Spinal cord (tissue), 10 donors: ENCODE data around the gene GPR132. TPM values are rescaled to one million over a fixed set of nuclear protein-coding genes. Genes with fewer than 3 reads are reported as not detected.

Source experiments
- DNase-seq, 6 donors: peaks; one replicate each; pipeline versions ENCODE4 v3.0.0 to v3.0.0-alpha.2; 2013 to 2015; ENCODE audit warnings: low spot score in 6 of 6, low read depth in 4 of 6
- H3K27ac ChIP-seq: one replicate; pipeline ENCODE4 v1.5.1; 2013; ENCODE audit warnings: low read depth, low read length, control low read depth
- H3K27me3 ChIP-seq: one replicate; pipeline ENCODE4 v1.6.1; 2013; ENCODE audit warnings: low read length; ENCODE audit not compliant: control insufficient read depth, insufficient read depth
- H3K36me3 ChIP-seq: one replicate; pipeline ENCODE4 v1.6.1; 2013; ENCODE audit warnings: low read length; ENCODE audit not compliant: control insufficient read depth, insufficient read depth
- H3K4me1 ChIP-seq: one replicate; pipeline ENCODE4 v1.6.1; 2013; ENCODE audit warnings: low read length; ENCODE audit not compliant: control insufficient read depth, insufficient read depth
- H3K4me3 ChIP-seq: one replicate; pipeline ENCODE4 v1.5.1; 2013; ENCODE audit warnings: low read depth, low read length, control low read depth
- H3K9me3 ChIP-seq: one replicate; pipeline ENCODE4 v1.6.1; 2013; ENCODE audit warnings: low read length; ENCODE audit not compliant: control insufficient read depth, insufficient read depth
- WGBS: methylation state at CpG from one replicate; pipeline ENCODE4 v1.1.5; 2013; ENCODE audit warnings: missing lambda C conversion rate; ENCODE audit not compliant: insufficient coverage; 5-methylcytosine and 5-hydroxymethylcytosine counted together
- polyA plus RNA-seq, 2 donors: library from polyadenylated mRNA; unstranded; fragments of 120-200 nt; gene quantifications; one replicate each; pipeline ENCODE4 v1.2.1, GENCODE V29; 2013; ENCODE audit not compliant: insufficient read length in 2 of 2
- small RNA-seq: library from RNA; depleted of rRNA; stranded (forward); fragments of <200 nt; gene quantifications from one replicate; pipeline ENCODE3, GENCODE V24; 2014; ENCODE audit warnings: low replicate concordance
- total RNA-seq, 2 donors: library from RNA; depleted of rRNA in 1 of 2; stranded (reverse); fragments of 120-200 nt in 1 of 2; fragments of >200 nt in 1 of 2; gene quantifications; one replicate each; pipeline versions ENCODE4 v1.2.3 to v1.2.4, GENCODE V29; 2013 to 2014
- donor health status: healthy.

Gene GPR132
- total and polyA plus RNA-seq, 4 donors = 0.69 to 1.4 (median 1.1) TPM

- no peaks in the 10 kb centered on the region for H3K4me1 ChIP-seq
- 89% methylated on average over 16 of the region's 21 CpGs for WGBS
- no peak for DNase-seq
- no peaks in the 10 kb centered on the region for H3K27me3 ChIP-seq
- no peaks in the 10 kb centered on the region for H3K9me3 ChIP-seq
- peaks cover 44% of the 10 kb centered on the region for H3K36me3 ChIP-seq
- no peak overlapping the region for H3K4me3 ChIP-seq
- H3K27ac ChIP-seq = no peak overlapping the region
Observed at GRCh38 chr14:105005929-105006830, 59.0 kb downstream of the GPR132 start.

GRCh38 chr14:105005329-105005928 lies 59.8 kb downstream of the GPR132 start:
- 91% methylated on average over 17 of the region's 20 CpGs for WGBS
- Histone ChIP-seq H3K27me3 (no peaks in the 10 kb centered on the region), H3K9me3 (no peaks in the 10 kb centered on the region), H3K4me3 (no peak overlapping the region), H3K36me3 (peaks cover 38% of the 10 kb centered on the region), H3K4me1 (no peaks in the 10 kb centered on the region), H3K27ac (no peak overlapping the region)
- no peak for DNase-seq

Small RNA genes within 50 kb of the gene (small RNA-seq; reads per million reads assigned to genes)
- gene AL512356.2 = not detected

Other genes starting within 250 kb of the GPR132 start
- 10 to 100 TPM; 11.0 to 15.6 TPM for gene CEP170B, start 200.2 kb downstream of the GPR132 start, total RNA-seq
- 10 to 100 TPM; 40.5 to 41.4 TPM for gene CEP170B, start 200.2 kb downstream of the GPR132 start, polyA plus RNA-seq
- gene PLD4, start 140.6 kb downstream of the GPR132 start, total RNA-seq = 10 to 100 TPM; 12.9 to 30.7 TPM
- 10 to 100 TPM; 24.8 to 32.6 TPM for gene PLD4, start 140.6 kb downstream of the GPR132 start, polyA plus RNA-seq
- gene AHNAK2, start 87.1 kb downstream of the GPR132 start, total RNA-seq = 100 to 1,000 TPM in 1 of 2 donors, 10 to 100 TPM in 1; 39.3 to 102 TPM
- gene AHNAK2, start 87.1 kb downstream of the GPR132 start, polyA plus RNA-seq = 10 to 100 TPM; 36.1 to 36.6 TPM
- 10 to 100 TPM; 10.9 to 18.1 TPM for gene CLBA1, start 79.6 kb downstream of the GPR132 start, total RNA-seq
- gene CLBA1, start 79.6 kb downstream of the GPR132 start, polyA plus RNA-seq = 10 to 100 TPM; 16.8 to 23.8 TPM
- gene CDCA4, start 44.3 kb downstream of the GPR132 start, total RNA-seq = 10 to 100 TPM in 1 of 2 donors, 1 to 10 TPM in 1; 9.6 to 16.6 TPM
- 1 to 10 TPM; 7.1 to 9.1 TPM for gene CDCA4, start 44.3 kb downstream of the GPR132 start, polyA plus RNA-seq
- gene JAG2, start 103.3 kb upstream of the GPR132 start, total RNA-seq = 10 to 100 TPM; 17.3 to 18.0 TPM
- 10 to 100 TPM; 29.2 to 39.7 TPM for gene JAG2, start 103.3 kb upstream of the GPR132 start, polyA plus RNA-seq
- gene NUDT14, start 115.9 kb upstream of the GPR132 start, total RNA-seq = 10 to 100 TPM; 10.3 to 55.0 TPM
- gene NUDT14, start 115.9 kb upstream of the GPR132 start, polyA plus RNA-seq = 10 to 100 TPM; 34.5 to 37.5 TPM
- gene BTBD6, start 183.1 kb upstream of the GPR132 start, total RNA-seq = 10 to 100 TPM; 31.3 to 54.0 TPM
- gene BTBD6, start 183.1 kb upstream of the GPR132 start, polyA plus RNA-seq = 10 to 100 TPM; 56.9 to 59.1 TPM
- 10 to 100 TPM; 49.3 to 54.6 TPM for gene BRF1, start 235.6 kb upstream of the GPR132 start, total RNA-seq
- gene BRF1, start 235.6 kb upstream of the GPR132 start, polyA plus RNA-seq = 10 to 100 TPM; 70.0 to 77.9 TPM
- 10 to 100 TPM; 69.2 to 98.5 TPM for gene PACS2, start 249.3 kb upstream of the GPR132 start, total RNA-seq
- 100 to 1,000 TPM; 147 to 177 TPM for gene PACS2, start 249.3 kb upstream of the GPR132 start, polyA plus RNA-seq